Suprapubic skin (tissue), 3 donors: Measurements from ENCODE around the gene KRTAP1-4.

Source experiments
- CTCF ChIP-seq, 2 donors: fragments of 200-600 bp in 1 of 2; fragments of 450-650 bp in 1 of 2; sonication (generic) in 1 of 2; IDR thresholded peaks; one replicate each; pipeline ENCODE4 v1.5.1; 2016 to 2019; ENCODE audit warnings: antibody characterized with exemption in 2 of 2, mild to moderate bottlenecking in 1 of 2, moderate library complexity in 1 of 2
- EP300 ChIP-seq: sonication (generic); formaldehyde crosslinking; IDR thresholded peaks from one replicate; pipeline ENCODE4 v1.6.1; 2017; ENCODE audit warnings: antibody characterized with exemption

GRCh38 chr17:41020336-41020735 lies 9.7 kb downstream of the KRTAP1-4 start:
- TF ChIP-seq CTCF (IDR thresholded peaks at IDR 0.05), result no peak
- no peak for TF ChIP-seq EP300
